Endothelial cell of umbilical vein (primary cell): Measurements from ENCODE around the gene SNX9. TPM values are rescaled to one million over a fixed set of nuclear protein-coding genes. Genes with fewer than 3 reads are reported as not detected.

Source experiments
- BruUV-seq: library from RNA; stranded (reverse); fragments of 400-500 nt; replicated peaks from 2 replicates; lab custom pipeline; 2021; lab: Mats Ljungman, UMichigan
- CTCF ChIA-PET: fragments of 300-600, 350-600 bp; sonication (Branson Sonifier 250); formaldehyde crosslinking; loops from one replicate; lab custom pipeline; 2021; ENCODE audit warnings: antibody characterized with exemption, inconsistent platforms; lab: Charles Lee
- POLR2A ChIA-PET: fragments of 300-600, 350-600 bp; sonication (Branson Sonifier 250); formaldehyde crosslinking; loops from one replicate; lab custom pipeline; 2021; ENCODE audit warnings: antibody characterized with exemption, inconsistent platforms; lab: Charles Lee
- DNase-seq: peaks from one replicate; pipeline ENCODE4 v3.0.0-alpha.2; 2011; ENCODE audit warnings: low read depth, low spot score
- FAIRE-seq: peaks from 2 replicates; lab custom pipeline; 2011; peaks lifted over from hg19 to GRCh38; lab: Jason Lieb, UNC
- H2AFZ ChIP-seq: 2 replicates; pipeline ENCODE4 v1.6.0; 2012; ENCODE audit warnings: low read depth, low read length, control low read depth, inconsistent platforms
- H3K27ac ChIP-seq: 2 replicates; pipeline ENCODE4 v1.5.1; 2011; ENCODE audit warnings: low read depth, mild to moderate bottlenecking, control low read depth, low read length, moderate library complexity; ENCODE audit not compliant: insufficient read depth
- H3K27me3 ChIP-seq, 2 experiments: 2 replicates each; pipeline versions ENCODE4 v1.6.0 to v1.6.1; 2011; ENCODE audit warnings: low read length in 2 of 2, mixed read lengths in 1 of 2; ENCODE audit not compliant: control insufficient read depth in 2 of 2, insufficient read depth in 2 of 2
- H3K36me3 ChIP-seq, 2 experiments: 2 replicates in 1 of 2; 3 replicates in 1 of 2; pipeline ENCODE4 v1.5.1; 2011; ENCODE audit warnings: low read length in 2 of 2, mild to moderate bottlenecking in 1 of 2, moderate library complexity in 1 of 2; ENCODE audit not compliant: control insufficient read depth in 2 of 2, insufficient read depth in 2 of 2; ENCODE audit errors: extremely low read depth in 1 of 2
- H3K4me1 ChIP-seq: 3 replicates; pipeline ENCODE4 v1.5.1; 2011; ENCODE audit warnings: mild to moderate bottlenecking, low read length; ENCODE audit not compliant: control insufficient read depth, insufficient read depth; ENCODE audit errors: extremely low read depth
- H3K4me2 ChIP-seq: 2 replicates; pipeline ENCODE4 v1.6.1; 2011; ENCODE audit warnings: low read length, control low read depth, mixed read lengths; ENCODE audit not compliant: insufficient read depth
- H3K4me3 ChIP-seq, 3 experiments: fragments of 200-600 bp in 1 of 3; sonication (generic), shearing (Covaris generic) in 1 of 3; replicated peaks in 1 of 3; 2 replicates each; pipeline ENCODE4 v1.5.1; 2011 to 2016; ENCODE audit warnings: control low read depth in 3 of 3, low read length in 3 of 3, mild to moderate bottlenecking in 2 of 3, inconsistent platforms in 1 of 3, low read depth in 1 of 3, moderate library complexity in 1 of 3; ENCODE audit not compliant: insufficient read depth in 1 of 3
- H3K79me2 ChIP-seq: 2 replicates; pipeline ENCODE4 v1.6.0; 2012; ENCODE audit warnings: low read length, inconsistent platforms; ENCODE audit not compliant: control insufficient read depth, insufficient read depth
- H3K9ac ChIP-seq: replicated peaks from 2 replicates; pipeline ENCODE3; 2011; ENCODE audit warnings: low read length, control low read depth; ENCODE audit not compliant: insufficient read depth; ENCODE audit errors: extremely low read depth
- H3K9me1 ChIP-seq: replicated peaks from 3 replicates; pipeline ENCODE4 v1.6.0; 2011; ENCODE audit warnings: mild to moderate bottlenecking, low read length; ENCODE audit not compliant: control insufficient read depth, insufficient read depth; ENCODE audit errors: extremely low read depth
- H3K9me3 ChIP-seq: replicated peaks from 2 replicates; pipeline ENCODE4 v1.5.1; 2012; ENCODE audit warnings: low read length, inconsistent platforms; ENCODE audit not compliant: control insufficient read depth, insufficient read depth
- H4K20me1 ChIP-seq: replicated peaks from 2 replicates; pipeline ENCODE3; 2011; ENCODE audit warnings: mild to moderate bottlenecking, low read length; ENCODE audit not compliant: control insufficient read depth, insufficient read depth; ENCODE audit errors: extremely low read depth
- CTCF ChIP-seq, 2 donors: IDR thresholded peaks; 1 replicate in 1 of 2; 2 replicates in 1 of 2; pipeline ENCODE4 v1.5.1; 2011; ENCODE audit warnings: low read length in 2 of 2, mild to moderate bottlenecking in 2 of 2, moderate library complexity in 2 of 2, control low read depth in 1 of 2, inconsistent platforms in 1 of 2, low read depth in 1 of 2; ENCODE audit not compliant: insufficient read depth in 1 of 2; ENCODE audit errors: extremely low read depth in 1 of 2
- EZH2 ChIP-seq: IDR thresholded peaks from 2 replicates; pipeline ENCODE4 v1.6.1; 2012; ENCODE audit warnings: borderline replicate concordance, low read depth, mild to moderate bottlenecking, moderate library complexity, low read length, inconsistent platforms; ENCODE audit not compliant: severe bottlenecking
- FOS ChIP-seq: IDR thresholded peaks from 2 replicates; pipeline ENCODE4 v1.6.1; 2011; ENCODE audit warnings: mild to moderate bottlenecking, low read length, moderate library complexity, borderline replicate concordance; ENCODE audit not compliant: insufficient read depth
- JUN ChIP-seq: IDR thresholded peaks from 2 replicates; pipeline ENCODE4 v1.6.1; 2011; ENCODE audit warnings: borderline replicate concordance, low read depth; ENCODE audit not compliant: insufficient read length, insufficient read depth
- POLR2A ChIP-seq: IDR thresholded peaks from 2 replicates; pipeline ENCODE4 v1.6.1; 2012; ENCODE audit warnings: low read depth, mild to moderate bottlenecking, control low read depth, low read length
- POLR2AphosphoS5 ChIP-seq: IDR thresholded peaks from 2 replicates; pipeline ENCODE4 v1.6.1; 2012; ENCODE audit warnings: low read depth, mild to moderate bottlenecking, control low read depth, low read length, moderate library complexity; ENCODE audit not compliant: insufficient read depth
- dilution Hi-C: fragments of 300-500 bp; cut with MboI; formaldehyde crosslinking; loops from one replicate; pipeline ENCODE4 v1.15.0; 2019; ENCODE audit warnings: low sequenced_read_pairs; ENCODE audit not compliant: extremely low pct_ligation_motif_present
- intact Hi-C: fragments of 100-400 bp; cut with micrococcal nuclease; formaldehyde crosslinking; loops from one replicate; pipeline ENCODE4 v1.10.0; 2022
- polyA plus RNA-seq, 4 experiments: library from polyadenylated mRNA; depleted of rRNA in 3 of 4; stranded (reverse) in 3 of 4; unstranded in 1 of 4; fragments of >200 nt; gene quantifications; 2 replicates each; pipeline versions ENCODE4 v1.2.1 to v1.2.3, GENCODE V29; 2011 to 2012; ENCODE audit warnings: missing spikeins in 1 of 4
- total RNA-seq: library from RNA; stranded (reverse); gene quantifications from 2 replicates; pipeline ENCODE4 v1.2.3, GENCODE V29; 2021

Gene SNX9
- total and polyA plus RNA-seq, 2 donors (not counting 3 experiments of a cell fraction or from before 2014, with no cell fraction given), result 27.5 to 54.5 TPM

DNA sequence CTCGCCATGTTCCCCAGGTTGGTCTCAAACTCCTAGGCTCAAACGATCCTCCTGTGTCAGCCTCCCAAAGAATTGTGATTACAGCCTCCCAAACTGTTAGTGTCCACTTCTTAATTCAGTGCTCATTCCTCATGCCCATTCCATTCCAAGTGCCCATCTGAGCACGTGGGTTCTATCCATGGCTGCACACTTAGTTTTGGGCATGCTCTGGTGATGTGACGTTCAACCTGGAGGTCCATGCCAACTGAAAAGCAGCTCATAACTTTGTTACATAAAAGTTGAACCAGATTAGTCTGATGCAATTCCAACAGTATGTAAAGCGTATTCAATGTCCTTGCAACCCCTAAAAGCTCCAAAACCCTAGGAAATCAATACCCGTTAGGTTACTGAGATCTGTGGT is 11.5 kb downstream of the SNX9 start:
- Histone ChIP-seq H3K9ac (no peak overlapping the region), H3K79me2 (peaks cover 94% of the 10 kb centered on the region), H3K27me3 (no peaks in the 10 kb centered on the region), H3K4me1 (peaks cover 33% of the 10 kb centered on the region), H2AFZ (no peak overlapping the region), H3K9me1 (no peaks in the 10 kb centered on the region), H3K27ac (no peak overlapping the region), H3K36me3 (no peaks in the 10 kb centered on the region), H3K4me3 (no peak overlapping the region), H4K20me1 (peaks cover 16% of the 10 kb centered on the region), H3K9me3 (no peaks in the 10 kb centered on the region), H3K4me2 (no peak overlapping the region)
- DNase-seq (no peak), FAIRE-seq (no peak)
- no TSS peak for BruUV-seq
- TF ChIP-seq EZH2, result no peak
- no peak for TF ChIP-seq CTCF (IDR thresholded peaks at IDR 0.05; ENCODE audit: extremely low read depth in 1 of 2, insufficient read depth in 1 of 2, low read depth in 1 of 2, low read length in 2 of 2)
- no peak for TF ChIP-seq POLR2AphosphoS5
- TF ChIP-seq JUN, result no peak
- TF ChIP-seq POLR2A, result no peak
- TF ChIP-seq FOS, result no peak
- POLR2A ChIA-PET, result interaction anchor here (1.1 kb wide), 1 partner anchor 70 kb away, joined by 3 read pairs; no protein-coding TSS in a partner anchor
- dilution Hi-C loops, result no loop called here
- CTCF ChIA-PET, result interaction anchor here (0.6 to 1.2 kb wide), 6 partner anchors 8 to 238 kb away, joined by 3 to 6 read pairs (median 3); no protein-coding TSS in a partner anchor
- intact Hi-C loops, result no loop called here
